GM13976 (cell line): Measurements from ENCODE around the gene NOTCH3.

Experiments used
- DNase-seq: peaks from one replicate; pipeline ENCODE4 v3.0.0; 2012; ENCODE audit warnings: low spot score
- CTCF ChIP-seq: IDR thresholded peaks from 2 replicates; pipeline ENCODE4 v1.5.1; 2012; ENCODE audit warnings: borderline replicate concordance, mild to moderate bottlenecking; ENCODE audit not compliant: insufficient read depth; ENCODE audit errors: extremely low read depth, missing control alignments, control extremely low read depth
- in situ Hi-C: fragments of 300-500 bp; cut with MboI; formaldehyde crosslinking; loops from one replicate; pipeline ENCODE4 v1.12.0; 2022; ENCODE audit warnings: low sequenced_read_pairs, mixed read lengths, inconsistent platforms; ENCODE audit not compliant: unreplicated experiment

Gene NOTCH3

DNA sequence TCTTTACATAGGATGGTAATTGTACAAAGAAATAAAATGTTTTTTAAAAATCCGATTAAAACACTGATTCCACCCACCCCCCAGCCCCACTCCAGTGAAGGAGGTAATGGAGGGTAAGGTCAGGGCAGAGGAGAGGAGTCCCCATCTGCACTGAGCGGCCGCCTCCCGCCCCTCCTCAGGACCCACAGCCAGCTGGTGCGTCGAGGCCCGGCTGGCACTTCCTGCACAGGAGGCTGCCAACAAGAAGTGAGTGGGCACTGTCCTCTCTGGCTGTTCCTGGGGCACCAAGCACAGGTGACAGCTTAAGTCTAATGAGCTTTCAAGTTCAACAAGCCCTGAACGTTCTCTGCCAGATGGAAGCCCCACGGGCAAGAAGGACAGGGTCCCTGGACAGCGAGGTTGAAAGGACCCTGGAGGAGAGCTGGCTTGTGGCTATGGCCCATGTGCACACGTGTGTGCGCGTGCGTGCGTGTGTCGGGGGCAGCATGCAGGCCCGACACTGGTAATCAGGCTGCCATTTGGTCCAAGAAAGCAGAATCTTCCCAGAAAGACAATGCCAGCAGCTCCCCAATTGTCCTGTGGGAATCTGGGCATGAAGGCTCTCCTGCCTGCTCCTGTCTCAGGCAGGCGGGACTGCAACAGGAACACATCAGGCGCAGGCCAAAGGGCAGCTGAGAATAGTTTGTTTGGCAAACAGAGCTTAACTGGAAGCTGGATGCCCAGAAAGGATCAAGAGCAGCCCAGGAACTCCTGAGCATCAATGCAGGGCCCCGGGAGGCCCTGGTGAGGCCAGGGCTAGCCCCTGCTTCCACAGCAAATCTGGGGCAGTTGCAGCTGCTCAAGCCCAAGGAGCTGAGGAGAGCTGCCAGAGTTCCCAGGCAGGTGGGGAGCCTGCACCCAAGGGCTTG, 46.6 kb upstream of the NOTCH3 start:
- TF ChIP-seq CTCF = no peak
- no peak for DNase-seq
- in situ Hi-C loops = no loop called here

GRCh38 chr19:15246198-15246481, 45.3 kb upstream of the NOTCH3 start:
- in situ Hi-C loops = no loop called here
- no peak for DNase-seq

GRCh38 chr19:15245370-15246197, 44.8 kb upstream of the NOTCH3 start:
- no peak for TF ChIP-seq CTCF
- no peak for DNase-seq
- in situ Hi-C loops = no loop called here

More at GRCh38 chr19:15246198-15246481, 45.3 kb upstream of the NOTCH3 start:
- TF ChIP-seq CTCF = no peak

DNA sequence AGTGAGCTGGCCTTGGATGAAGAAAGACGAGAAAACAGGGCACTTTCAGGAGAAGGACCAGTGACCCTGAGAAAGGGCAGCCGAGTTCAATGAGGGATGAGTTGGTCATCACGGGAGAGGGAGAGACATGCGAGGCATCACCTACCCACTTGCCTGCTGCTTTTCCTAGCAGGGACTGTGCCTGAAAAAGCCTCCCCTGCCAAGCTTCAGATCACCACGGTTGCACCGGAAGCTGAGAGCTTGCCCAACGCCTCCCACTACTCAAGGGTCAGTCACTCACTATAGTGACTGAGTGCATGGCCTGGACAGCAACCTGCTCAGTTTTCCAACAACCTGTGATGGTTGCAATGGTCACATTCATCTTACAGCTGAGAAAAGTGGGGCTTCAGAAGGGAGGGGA, 44.0 kb upstream of the NOTCH3 start:
- in situ Hi-C loops = no loop called here
- no peak for TF ChIP-seq CTCF
- no peak for DNase-seq

DNA sequence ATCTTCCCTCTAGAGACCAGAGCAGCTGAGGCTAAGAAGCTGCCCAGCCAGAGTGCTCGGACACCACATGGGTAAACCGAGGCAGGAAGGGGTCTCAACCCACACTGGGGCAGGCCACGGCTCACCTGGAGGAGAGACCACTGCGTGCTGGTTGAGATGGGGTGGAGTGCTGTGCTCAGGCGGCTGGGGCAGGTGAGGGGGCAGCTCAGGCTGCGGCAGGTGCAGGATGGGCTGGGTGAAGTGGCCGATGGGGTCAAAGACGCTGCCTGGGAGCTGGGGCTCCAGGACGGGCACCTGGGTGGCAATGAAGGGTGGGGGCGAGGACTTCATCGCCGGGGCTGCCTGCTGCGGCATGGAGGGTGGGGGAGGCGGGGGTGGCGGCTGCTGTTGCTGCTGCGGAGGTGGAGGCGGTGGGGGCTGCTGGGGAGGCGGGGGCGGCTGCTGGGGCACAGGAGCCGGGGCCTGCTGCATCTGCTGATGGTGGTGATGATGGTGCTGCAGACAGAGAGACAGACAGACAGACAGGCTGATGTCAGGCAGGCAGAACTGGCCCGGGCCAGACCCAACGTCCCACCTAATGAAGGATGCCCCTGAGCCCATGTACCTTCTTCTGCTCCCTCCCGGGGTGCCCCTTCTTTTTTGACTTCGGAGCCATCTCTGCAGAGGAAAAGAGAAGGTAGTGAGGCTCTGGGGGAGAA, 43.5 kb upstream of the NOTCH3 start:
- in situ Hi-C loops = no loop called here
- TF ChIP-seq CTCF = no peak
- DNase-seq = no peak

GRCh38 chr19:15243236-15243957, 42.6 kb upstream of the NOTCH3 start:
- TF ChIP-seq CTCF = no peak
- DNase-seq = no peak

More at GRCh38 chr19:15243236-15243957, 42.6 kb upstream of the NOTCH3 start:
- in situ Hi-C loops = no loop called here
